Peyer's patch (tissue), 4 donors: ENCODE measurements around the gene DHX8. TPM values are rescaled to one million over a fixed set of nuclear protein-coding genes. Genes with fewer than 3 reads are reported as not detected.
"Not testable (repeated sequence)": the region's sequence is repeated elsewhere in the genome, so short reads cannot be mapped to it uniquely, and the experiment has no call there.

Experiments
- DNase-seq, 3 donors: peaks; one replicate each; pipeline ENCODE4 v3.0.0-alpha.2; 2017 to 2019
- H3K27ac ChIP-seq, 4 donors: fragments of 200-600 bp; sonication (generic); one replicate each; pipeline ENCODE4 v1.5.1; 2016 to 2019
- H3K27me3 ChIP-seq, 2 donors: fragments of 200-600 bp; sonication (generic); one replicate each; pipeline ENCODE4 v1.5.1; 2019
- H3K36me3 ChIP-seq, 3 donors: fragments of 200-600 bp; sonication (generic); one replicate each; pipeline ENCODE4 v1.5.1; 2016 to 2019
- H3K4me1 ChIP-seq, 4 donors: fragments of 200-600 bp; sonication (generic); one replicate each; pipeline ENCODE4 v1.5.1; 2016 to 2019
- H3K4me3 ChIP-seq, 4 donors: fragments of 200-600 bp; sonication (generic); 1 replicate in 3 of 4; 2 replicates in 1 of 4; pipeline ENCODE4 v1.5.1; 2016 to 2019; ENCODE audit warnings: mild to moderate bottlenecking in 1 of 4
- H3K9me3 ChIP-seq, 4 donors: fragments of 200-600 bp; sonication (generic); one replicate each; pipeline ENCODE4 v1.5.1; 2016 to 2019; ENCODE audit warnings: mild to moderate bottlenecking in 1 of 4
- CTCF ChIP-seq, 6 experiments: fragments of 450-650 bp in 4 of 6; fragments of 200-600 bp in 2 of 6; sonication (generic) in 1 of 6; IDR thresholded peaks; one replicate each; pipeline ENCODE4 v1.5.1; 2017 to 2019; ENCODE audit warnings: antibody characterized with exemption in 6 of 6, mild to moderate bottlenecking in 3 of 6, moderate library complexity in 1 of 6
- POLR2A ChIP-seq, 2 donors: fragments of 450-650 bp; IDR thresholded peaks; one replicate each; pipeline ENCODE4 v1.5.1; 2017; ENCODE audit warnings: antibody characterized with exemption in 2 of 2, mild to moderate bottlenecking in 2 of 2, moderate library complexity in 2 of 2
- total RNA-seq, 4 donors: library from RNA; depleted of rRNA; stranded (reverse); fragments of >200 nt; gene quantifications; one replicate each; pipeline ENCODE4 v1.1.0, GENCODE V29; 2016

DHX8 gene
- total RNA-seq, 4 donors from 2014 or later, result 48.9 to 60.4 (median 54.0) TPM

GRCh38 chr17:43456661-43457361, 27.0 kb upstream of the DHX8 start:
- H3K36me3 ChIP-seq, result no peaks in the 10 kb centered on the region
- no peak overlapping the region for H3K27ac ChIP-seq
- no peaks in the 10 kb centered on the region for H3K9me3 ChIP-seq
- no peak for DNase-seq
- peaks cover 0 to 17% (median 0%) of the 10 kb centered on the region in 4 donors for H3K4me1 ChIP-seq
- TF ChIP-seq CTCF (IDR thresholded peaks at IDR 0.05), result no peak
- no peak for TF ChIP-seq POLR2A (IDR thresholded peaks at IDR 0.05)
- H3K27me3 ChIP-seq, result no peaks in the 10 kb centered on the region
- H3K4me3 ChIP-seq, result no peak overlapping the region

DNA sequence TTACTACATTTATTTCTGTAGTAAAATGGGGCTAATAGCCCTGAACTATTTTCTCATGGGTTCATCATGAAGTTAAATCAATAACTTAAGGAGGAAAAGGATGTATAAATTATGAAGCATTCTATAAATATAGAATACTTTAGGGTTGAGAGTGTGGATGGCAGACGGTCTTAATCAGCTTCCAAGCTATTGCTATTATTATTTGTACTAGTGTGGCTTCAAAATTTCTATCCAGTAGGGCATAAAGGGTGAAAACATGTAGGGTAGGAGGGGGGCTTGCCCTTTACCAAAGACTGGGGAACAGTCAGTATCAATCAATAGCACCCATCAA, 26.4 kb upstream of the DHX8 start:
- Histone ChIP-seq H3K27me3 (no peaks in the 10 kb centered on the region), H3K4me1 (peaks cover 0 to 17% (median 0%) of the 10 kb centered on the region in 4 donors), H3K27ac (peak overlapping the region in 1 of 4 donors; percentile 10), H3K36me3 (no peaks in the 10 kb centered on the region), H3K4me3 (no peak overlapping the region), H3K9me3 (no peaks in the 10 kb centered on the region)
- TF ChIP-seq POLR2A (IDR thresholded peaks at IDR 0.05) (no peak), CTCF (IDR thresholded peaks at IDR 0.05) (no peak)
- no peak for DNase-seq

DNA sequence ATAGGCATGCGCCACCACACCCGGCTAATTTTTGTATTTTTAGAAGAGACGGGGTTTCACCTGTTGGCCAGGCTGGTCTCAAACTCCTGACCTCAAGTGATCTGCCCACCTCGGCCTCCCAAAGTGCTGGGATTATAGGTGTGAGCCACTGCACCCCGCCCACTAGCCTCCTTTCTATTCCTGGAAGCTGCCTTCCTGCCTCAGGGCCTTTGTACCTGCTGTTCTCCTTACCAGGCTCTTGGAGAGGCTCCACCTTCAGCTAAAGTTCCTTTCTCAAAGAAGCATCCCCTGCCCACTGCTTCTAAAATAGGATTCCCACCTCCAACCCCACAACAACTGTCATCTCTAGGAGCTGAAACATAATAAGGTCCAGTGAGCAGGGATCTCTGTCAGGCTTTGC, 23.9 kb upstream of the DHX8 start:
- DNase-seq, H3K9me3 ChIP-seq, H3K4me3 ChIP-seq, H3K36me3 ChIP-seq, H3K27me3 ChIP-seq, H3K27ac ChIP-seq: not testable (repeated sequence)
- peaks cover 0 to 17% (median 0%) of the 10 kb centered on the region in 4 donors for H3K4me1 ChIP-seq

GRCh38 chr17:43461185-43461584, 22.6 kb upstream of the DHX8 start:
- Histone ChIP-seq H3K27ac (no peak overlapping the region), H3K36me3 (no peaks in the 10 kb centered on the region), H3K27me3 (no peaks in the 10 kb centered on the region), H3K9me3 (no peaks in the 10 kb centered on the region), H3K4me1 (peaks cover 0 to 17% (median 0%) of the 10 kb centered on the region in 4 donors), H3K4me3 (no peak overlapping the region)
- no peak for DNase-seq
- no peak for TF ChIP-seq POLR2A (IDR thresholded peaks at IDR 0.05)
- no peak for TF ChIP-seq CTCF (IDR thresholded peaks at IDR 0.05)

DNA sequence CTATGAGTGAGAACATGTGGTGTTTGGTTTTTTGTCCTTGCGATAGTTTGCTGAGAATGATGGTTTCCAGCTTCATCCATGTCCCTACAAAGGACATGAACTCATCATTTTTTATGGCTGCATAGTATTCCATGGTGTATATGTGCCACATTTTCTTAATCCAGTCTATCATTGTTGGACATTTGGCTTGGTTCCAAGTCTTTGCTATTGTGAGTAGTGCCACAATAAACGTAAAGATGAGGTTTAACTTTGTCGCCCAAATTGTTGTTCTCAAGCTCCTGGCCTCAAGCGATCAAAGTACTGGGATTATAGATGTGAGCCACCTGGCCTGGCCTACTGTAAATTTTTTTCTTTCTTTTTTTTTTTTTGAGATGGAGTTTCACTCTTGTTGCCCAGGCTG, 21.2 kb upstream of the DHX8 start:
- not testable (repeated sequence) for H3K4me1 ChIP-seq, DNase-seq, H3K4me3 ChIP-seq, H3K27me3 ChIP-seq, H3K9me3 ChIP-seq, H3K27ac ChIP-seq, H3K36me3 ChIP-seq

GRCh38 chr17:43463241-43463640, 20.5 kb upstream of the DHX8 start:
- TF ChIP-seq CTCF (IDR thresholded peaks at IDR 0.05), result no peak
- TF ChIP-seq POLR2A (IDR thresholded peaks at IDR 0.05), result no peak
- no peak overlapping the region for H3K4me3 ChIP-seq

DNA sequence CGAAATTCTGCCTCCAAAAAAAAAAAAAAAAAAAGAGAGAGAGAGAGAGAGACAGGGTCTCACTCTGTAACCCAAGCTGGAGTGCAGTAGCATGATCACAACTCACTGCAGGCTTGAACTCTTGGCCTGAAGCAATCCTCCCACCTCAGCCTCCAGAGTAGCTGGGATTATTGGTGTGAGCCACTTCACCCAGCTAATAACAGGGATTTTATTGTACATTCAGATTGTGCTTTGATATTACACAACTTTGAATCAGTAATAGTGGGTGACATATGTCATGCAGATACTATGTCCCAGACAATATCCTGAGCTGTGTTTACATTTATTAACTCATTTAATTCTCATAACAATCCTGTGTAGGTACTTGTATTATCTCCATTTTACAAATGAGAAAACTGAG, 19.7 kb upstream of the DHX8 start:
- no peak overlapping the region for H3K4me3 ChIP-seq
- H3K9me3 ChIP-seq, result no peaks in the 10 kb centered on the region
- no peak for DNase-seq
- no peaks in the 10 kb centered on the region for H3K36me3 ChIP-seq
- H3K4me1 ChIP-seq, result no peaks in the 10 kb centered on the region
- TF ChIP-seq POLR2A (IDR thresholded peaks at IDR 0.05) (no peak), CTCF (IDR thresholded peaks at IDR 0.05) (no peak)
- H3K27me3 ChIP-seq, result no peaks in the 10 kb centered on the region
- no peak overlapping the region for H3K27ac ChIP-seq

More at GRCh38 chr17:43463241-43463640, 20.5 kb upstream of the DHX8 start:
- H3K4me1 ChIP-seq, result no peaks in the 10 kb centered on the region
- H3K36me3 ChIP-seq, result no peaks in the 10 kb centered on the region
- no peaks in the 10 kb centered on the region for H3K27me3 ChIP-seq
- H3K27ac ChIP-seq, result no peak overlapping the region
- DNase-seq, result no peak
- H3K9me3 ChIP-seq, result no peaks in the 10 kb centered on the region
